ENCODE data around the gene NINJ2. TPM values are rescaled to one million over a fixed set of nuclear protein-coding genes. Genes with fewer than 3 reads are reported as not detected.

NINJ2 gene
- polyA plus RNA-seq, 1 of the 3 experiments (the other 2 are of a cell fraction), result 0.07 TPM

- peaks cover 0 to 2% of the 10 kb centered on the region in 2 experiments; a peak in 2 of 4 replicates for H3K4me1 ChIP-seq (ENCODE audit: control insufficient read depth in 1 of 2, insufficient read depth in 2 of 2, low read depth in 1 of 2, low read length in 1 of 2)
- TF ChIP-seq RCOR1 (IDR thresholded peaks at IDR 0.05; ENCODE audit: low read length) (no peak), TEAD4 (IDR thresholded peaks at IDR 0.05; ENCODE audit: borderline replicate concordance, insufficient read depth) (no peak), FOSL2 (IDR thresholded peaks at IDR 0.05; ENCODE audit: borderline replicate concordance, low read depth) (no peak), MAX (IDR thresholded peaks at IDR 0.05; ENCODE audit: low read depth) (no peak), USF1 (IDR thresholded peaks at IDR 0.05; ENCODE audit: borderline replicate concordance, low read depth) (no peak), CHD2 (IDR thresholded peaks at IDR 0.05; ENCODE audit: low read length, partially characterized antibody) (no peak), REST (IDR thresholded peaks at IDR 0.05; ENCODE audit: low read depth, low read length) (no peak), IRF3 (IDR thresholded peaks at IDR 0.05; ENCODE audit: low read depth, low read length) (no peak), TAF1 (IDR thresholded peaks at IDR 0.05; ENCODE audit: borderline replicate concordance, low read depth, low read length) (no peak), YY1 (IDR thresholded peaks at IDR 0.05; ENCODE audit: low read depth) (no peak), TCF12 (IDR thresholded peaks at IDR 0.05) (no peak), PBX3 (IDR thresholded peaks at IDR 0.05) (no peak), RFX5 (IDR thresholded peaks at IDR 0.05; ENCODE audit: low read length) (no peak), EP300 (IDR thresholded peaks at IDR 0.05; ENCODE audit: borderline replicate concordance in 1 of 2, low read depth in 1 of 2, low read length in 1 of 2) (no peak), FOXJ3 (CRISPR knock-in tag; IDR thresholded peaks at IDR 0.05) (no peak), MEF2A (IDR thresholded peaks at IDR 0.05; ENCODE audit: borderline replicate concordance, low read depth) (no peak), JUND (IDR thresholded peaks at IDR 0.05) (no peak), RXRA (IDR thresholded peaks at IDR 0.05; ENCODE audit: borderline replicate concordance, low read depth) (no peak)
- no peaks in the 10 kb centered on the region for H4K20me1 ChIP-seq (ENCODE audit: insufficient read depth)
- WGBS (ENCODE audit: low lambda C conversion rate), result 72% methylated on average over 11 of the region's 14 CpGs
- no peak overlapping the region for H3K9ac ChIP-seq
- POLR2A ChIA-PET, result no interaction called here
- DNase-seq, result no peak
- H3K9me2 ChIP-seq, result no peaks in the 10 kb centered on the region
- H3K36me3 ChIP-seq (replicated peaks in 1 of 2; ENCODE audit: control insufficient read depth in 1 of 2, insufficient read depth in 2 of 2, low read length in 1 of 2), result no peaks in the 10 kb centered on the region
- H3K4me3 ChIP-seq (ENCODE audit: low read depth in 2 of 2, low read length in 1 of 2), result no peak overlapping the region
- no peaks in the 10 kb centered on the region for H3K79me2 ChIP-seq (ENCODE audit: insufficient read depth)
- no peaks in the 10 kb centered on the region for H3F3A ChIP-seq (replicated peaks; ENCODE audit: insufficient read depth)
- CTCF ChIA-PET, result interaction anchor here (2.8 to 17.8 kb wide), 2 partner anchors 14 to 84 kb away, joined by 25 to 560 read pairs; partner anchors contain the start of gene B4GALNT3
- H3K27ac ChIP-seq (ENCODE audit: low read depth in 2 of 2, low read length in 1 of 2), result no peak overlapping the region
- no peaks in the 10 kb centered on the region; the same call in 1 of the 2 replicates for H3K27me3 ChIP-seq (ENCODE audit: insufficient read depth)
- H2AFZ ChIP-seq (ENCODE audit: low read depth), result no peak overlapping the region
- no peaks in the 10 kb centered on the region for H3K9me3 ChIP-seq
- H3K4me2 ChIP-seq, result no peak overlapping the region
Measured at GRCh38 chr12:533718-534117, 129.5 kb downstream of the NINJ2 start.
